SK-N-SH treated with all-trans-retinoic acid at 6 μM for 48 hours (cell line): ENCODE measurements around the gene STARD3.

Source experiments
- ARNTL ChIP-seq: fragments of 450-650 bp; formaldehyde crosslinking; IDR thresholded peaks from 2 replicates; pipeline ENCODE4 v1.5.0; 2020; ENCODE audit warnings: low read depth, mild to moderate bottlenecking, moderate library complexity, borderline replicate concordance
- CSDC2 ChIP-seq: fragments of 250-450 bp; sonication (Bioruptor Pico); IDR thresholded peaks from 2 replicates; pipeline ENCODE4 v1.5.0; 2020; ENCODE audit warnings: mild to moderate bottlenecking, moderate library complexity
- ESRRG ChIP-seq: fragments of 250-450 bp; sonication (Bioruptor Pico); IDR thresholded peaks from 2 replicates; pipeline ENCODE4 v1.6.1; 2021; ENCODE audit warnings: mild to moderate bottlenecking
- GLIS3 ChIP-seq: fragments of 250-450 bp; sonication (Bioruptor Pico); IDR thresholded peaks from 2 replicates; pipeline ENCODE4 v1.5.0; 2020; ENCODE audit warnings: mild to moderate bottlenecking, moderate library complexity
- RARB ChIP-seq: fragments of 250-450 bp; sonication (Bioruptor Pico); IDR thresholded peaks from 2 replicates; pipeline ENCODE4 v1.8.0; 2021; ENCODE audit warnings: mild to moderate bottlenecking, moderate library complexity
- TCF4 ChIP-seq: fragments of 250-450 bp; sonication (Bioruptor Pico); IDR thresholded peaks from 2 replicates; pipeline ENCODE4 v1.8.0; 2021; ENCODE audit warnings: mild to moderate bottlenecking, moderate library complexity, borderline replicate concordance
- TOX ChIP-seq: fragments of 250-450 bp; sonication (Bioruptor Pico); IDR thresholded peaks from 2 replicates; pipeline ENCODE4 v1.8.0; 2021; ENCODE audit warnings: mild to moderate bottlenecking, moderate library complexity, borderline replicate concordance
- ZC3H10 ChIP-seq: fragments of 250-450 bp; sonication (Bioruptor Pico); IDR thresholded peaks from 2 replicates; pipeline ENCODE4 v1.5.1; 2021; ENCODE audit warnings: mild to moderate bottlenecking, moderate library complexity
- ZNF70 ChIP-seq: fragments of 450-650 bp; formaldehyde crosslinking; IDR thresholded peaks from 2 replicates; pipeline ENCODE4 v1.5.0; 2020; ENCODE audit warnings: mild to moderate bottlenecking, moderate library complexity
- TF ChIP-seq, protein P1 (sequence below): fragments of 250-450 bp; sonication (Bioruptor Pico); IDR thresholded peaks from 2 replicates; pipeline ENCODE4 v1.8.0; 2020; ENCODE audit warnings: mild to moderate bottlenecking, moderate library complexity, borderline replicate concordance
- TF ChIP-seq, protein P2 (sequence below): fragments of 250-450 bp; sonication (Bioruptor Pico); IDR thresholded peaks from 2 replicates; pipeline ENCODE4 v1.8.0; 2021; ENCODE audit warnings: low read depth, mild to moderate bottlenecking, moderate library complexity, borderline replicate concordance
- TF ChIP-seq, protein P3 (sequence below): fragments of 250-450 bp; sonication (Bioruptor Pico); IDR thresholded peaks from 2 replicates; pipeline ENCODE4 v1.5.1; 2020; ENCODE audit warnings: low read depth, mild to moderate bottlenecking, moderate library complexity

DNA sequence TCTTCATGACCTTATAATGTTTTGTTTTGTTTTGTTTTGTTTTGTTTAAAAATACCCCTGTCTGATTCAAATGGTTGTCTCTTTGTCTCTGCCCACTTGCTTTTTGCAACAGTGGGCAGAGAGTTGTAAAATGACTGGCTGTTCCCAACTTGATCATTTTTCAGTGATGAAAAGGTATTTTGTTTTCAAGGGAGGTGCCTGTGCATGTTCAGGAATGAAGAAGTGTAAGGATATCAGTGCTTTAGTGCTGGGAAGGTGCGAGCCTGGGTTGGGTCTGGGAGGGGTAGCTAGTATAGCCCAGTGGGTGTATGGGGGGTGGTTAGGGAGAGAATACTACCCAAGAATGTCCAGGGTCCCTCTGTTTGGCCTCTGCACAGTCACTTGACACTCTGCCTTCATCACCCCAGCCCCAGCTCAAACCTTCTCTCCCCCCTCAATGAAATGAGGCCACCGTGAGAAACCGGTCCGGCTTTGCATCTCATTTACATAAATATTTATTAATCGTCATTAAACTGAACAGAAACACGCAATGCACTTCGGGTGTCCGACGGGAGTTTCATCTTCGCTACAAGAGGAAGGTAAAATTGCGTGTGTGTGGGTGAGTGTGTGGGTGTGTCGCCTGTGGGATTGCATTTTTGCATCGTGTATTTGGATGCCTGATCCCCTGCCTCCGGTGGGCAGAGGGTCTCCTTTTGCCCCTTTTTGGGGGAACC lies 33.5 kb upstream of the STARD3 start:
- TF ChIP-seq TOX (CRISPR knock-in tag), result no peak
- no peak for TF ChIP-seq ZNF70
- TF ChIP-seq, protein P1, sequence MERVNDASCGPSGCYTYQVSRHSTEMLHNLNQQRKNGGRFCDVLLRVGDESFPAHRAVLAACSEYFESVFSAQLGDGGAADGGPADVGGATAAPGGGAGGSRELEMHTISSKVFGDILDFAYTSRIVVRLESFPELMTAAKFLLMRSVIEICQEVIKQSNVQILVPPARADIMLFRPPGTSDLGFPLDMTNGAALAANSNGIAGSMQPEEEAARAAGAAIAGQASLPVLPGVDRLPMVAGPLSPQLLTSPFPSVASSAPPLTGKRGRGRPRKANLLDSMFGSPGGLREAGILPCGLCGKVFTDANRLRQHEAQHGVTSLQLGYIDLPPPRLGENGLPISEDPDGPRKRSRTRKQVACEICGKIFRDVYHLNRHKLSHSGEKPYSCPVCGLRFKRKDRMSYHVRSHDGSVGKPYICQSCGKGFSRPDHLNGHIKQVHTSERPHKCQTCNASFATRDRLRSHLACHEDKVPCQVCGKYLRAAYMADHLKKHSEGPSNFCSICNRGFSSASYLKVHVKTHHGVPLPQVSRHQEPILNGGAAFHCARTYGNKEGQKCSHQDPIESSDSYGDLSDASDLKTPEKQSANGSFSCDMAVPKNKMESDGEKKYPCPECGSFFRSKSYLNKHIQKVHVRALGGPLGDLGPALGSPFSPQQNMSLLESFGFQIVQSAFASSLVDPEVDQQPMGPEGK (CRISPR knock-in tag), result no peak
- TF ChIP-seq, protein P2, sequence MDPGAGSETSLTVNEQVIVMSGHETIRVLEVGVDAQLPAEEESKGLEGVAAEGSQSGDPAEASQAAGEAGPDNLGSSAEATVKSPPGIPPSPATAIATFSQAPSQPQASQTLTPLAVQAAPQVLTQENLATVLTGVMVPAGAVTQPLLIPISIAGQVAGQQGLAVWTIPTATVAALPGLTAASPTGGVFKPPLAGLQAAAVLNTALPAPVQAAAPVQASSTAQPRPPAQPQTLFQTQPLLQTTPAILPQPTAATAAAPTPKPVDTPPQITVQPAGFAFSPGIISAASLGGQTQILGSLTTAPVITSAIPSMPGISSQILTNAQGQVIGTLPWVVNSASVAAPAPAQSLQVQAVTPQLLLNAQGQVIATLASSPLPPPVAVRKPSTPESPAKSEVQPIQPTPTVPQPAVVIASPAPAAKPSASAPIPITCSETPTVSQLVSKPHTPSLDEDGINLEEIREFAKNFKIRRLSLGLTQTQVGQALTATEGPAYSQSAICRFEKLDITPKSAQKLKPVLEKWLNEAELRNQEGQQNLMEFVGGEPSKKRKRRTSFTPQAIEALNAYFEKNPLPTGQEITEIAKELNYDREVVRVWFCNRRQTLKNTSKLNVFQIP (CRISPR knock-in tag), result no peak
- TF ChIP-seq, protein P3, sequence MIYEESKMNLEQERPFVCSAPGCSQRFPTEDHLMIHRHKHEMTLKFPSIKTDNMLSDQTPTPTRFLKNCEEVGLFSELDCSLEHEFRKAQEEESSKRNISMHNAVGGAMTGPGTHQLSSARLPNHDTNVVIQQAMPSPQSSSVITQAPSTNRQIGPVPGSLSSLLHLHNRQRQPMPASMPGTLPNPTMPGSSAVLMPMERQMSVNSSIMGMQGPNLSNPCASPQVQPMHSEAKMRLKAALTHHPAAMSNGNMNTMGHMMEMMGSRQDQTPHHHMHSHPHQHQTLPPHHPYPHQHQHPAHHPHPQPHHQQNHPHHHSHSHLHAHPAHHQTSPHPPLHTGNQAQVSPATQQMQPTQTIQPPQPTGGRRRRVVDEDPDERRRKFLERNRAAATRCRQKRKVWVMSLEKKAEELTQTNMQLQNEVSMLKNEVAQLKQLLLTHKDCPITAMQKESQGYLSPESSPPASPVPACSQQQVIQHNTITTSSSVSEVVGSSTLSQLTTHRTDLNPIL (CRISPR knock-in tag), result no peak
- TF ChIP-seq TCF4 (CRISPR knock-in tag), result no peak
- no peak for TF ChIP-seq ARNTL (CRISPR knock-in tag)
- TF ChIP-seq CSDC2, result no peak
- no peak for TF ChIP-seq ZC3H10 (CRISPR knock-in tag)
- TF ChIP-seq RARB, result no peak
- TF ChIP-seq ESRRG, result no peak
- no peak for TF ChIP-seq GLIS3 (CRISPR knock-in tag)
